Heart right ventricle (tissue), 16 donors: ENCODE data around the gene MGAT5B. TPM values are rescaled to one million over a fixed set of nuclear protein-coding genes. Genes with fewer than 3 reads are reported as not detected.

ENCODE experiments used
- ATAC-seq, 8 donors: fragments of 200-7000 bp; cut with Tn5 transposase; one replicate each; pipeline ENCODE4 v1.9.1; 2020; ENCODE audit warnings: mild to moderate bottlenecking in 8 of 8, moderate library complexity in 8 of 8, moderate number of reproducible peaks in 1 of 8
- DNase-seq, 2 donors: peaks; one replicate each; pipeline ENCODE4 v3.0.0-alpha.2; 2020
- H3K27ac ChIP-seq, 10 donors: fragments of 200-600 bp; sonication (generic) in 2 of 10; one replicate each; pipeline versions ENCODE4 v1.5.0 to v1.8.0; 2020 to 2022; ENCODE audit warnings: mild to moderate bottlenecking in 3 of 10
- H3K27me3 ChIP-seq, 7 donors: fragments of 200-600 bp; one replicate each; pipeline ENCODE4 v1.8.0; 2021 to 2022; ENCODE audit warnings: mild to moderate bottlenecking in 2 of 7
- H3K36me3 ChIP-seq, 9 donors: fragments of 200-600 bp; sonication (generic) in 1 of 9; one replicate each; pipeline versions ENCODE4 v1.5.0 to v1.8.0; 2020 to 2022; ENCODE audit warnings: mild to moderate bottlenecking in 2 of 9
- H3K4me1 ChIP-seq, 9 donors: fragments of 200-600 bp; sonication (generic) in 1 of 9; one replicate each; pipeline versions ENCODE4 v1.5.0 to v1.8.0; 2020 to 2022; ENCODE audit warnings: mild to moderate bottlenecking in 4 of 9
- H3K4me3 ChIP-seq, 10 donors: fragments of 200-600 bp; sonication (generic) in 2 of 10; one replicate each; pipeline versions ENCODE4 v1.5.0 to v1.8.0; 2020 to 2022; ENCODE audit warnings: mild to moderate bottlenecking in 7 of 10, moderate library complexity in 2 of 10
- H3K9me3 ChIP-seq, 11 donors: fragments of 200-600 bp in 10 of 11; sonication (generic) in 2 of 11; one replicate each; pipeline versions ENCODE4 v1.5.0 to v1.8.0; 2013 to 2022; ENCODE audit warnings: mild to moderate bottlenecking in 2 of 11, control low read depth in 1 of 11, moderate library complexity in 1 of 11
- whole genome bisulfite sequencing, 2 donors: extraction: QIAGEN DNeasy Blood & Tissue Kit; methylation state at CpG; one replicate each; pipeline ENCODE4 v1.1.7; 2013; ENCODE audit warnings: inconsistent platforms in 1 of 2; 5-methylcytosine and 5-hydroxymethylcytosine counted together
- intact Hi-C, 10 donors: fragments of 100-400 bp; cut with DNase I; formaldehyde crosslinking; loops; one replicate each; pipeline versions ENCODE4 v1.11.1 to v1.14.2; 2022
- polyA plus RNA-seq, 2 donors: library from polyadenylated mRNA; stranded (reverse); fragments of 200-250 nt; gene quantifications; one replicate each; pipeline ENCODE4 v1.2.3, GENCODE V29; 2013
- total RNA-seq, 10 donors: library from RNA; stranded (reverse); fragmentation: NEBNext Ultra II Directional in 3 of 10; extraction: Animal tissue kit (Norgen Biotek cat#: 25700) in 3 of 10; gene quantifications; one replicate each; pipeline versions ENCODE4 v1.2.1 to v1.2.4, GENCODE V29; 2021 to 2023
- TF ChIP-seq, protein P1 (sequence below), 9 donors: fragments of 200-600 bp; sonication (generic) in 2 of 9; IDR thresholded peaks; one replicate each; pipeline versions ENCODE4 v1.5.0 to v1.8.0; 2021 to 2022; ENCODE audit warnings: antibody characterized with exemption in 9 of 9, mild to moderate bottlenecking in 5 of 9, moderate library complexity in 1 of 9
- donor health status: Arrhythmogenic right ventricular cardiomyopathy.
- donor health status: ischemic (EF 13 %, LVEDD 7.1; RV severe dilation, severe dysfunction).
- donor health status: healthy with polysubstance abuse.
- donor health status: DM: no; HTN: yes; CAD: no.
- donor health status: DM: no; HTN: no; CAD: no.
- donor health status: ischemic (EF 25% LVEDD 6.9; RV normal size, moderate dysfunction).
- donor health status: ischemic (EF 25% LVEDD 5.7; RV mildly dilated, moderate dysfunction).
- donor health status: healthy.
- donor health status: DM: yes; HTN: yes; CAD: no.
- donor health status: Ischemic cardiomyopathy.
- donor health status: ischemic (EF 35%, LVEDD 5.7; RV mildly dilated, moderate dysfunction).
- donor health status: nonischemic (EF 11% LVEDD 7.7; RV severe dilation, severe dysfunction).
- donor health status: DM: yes; HTN: yes; CAD: no.
- donor health status: PGD.
- donor health status: ischemic (EF 29% LVEDD 5.4; RV normal size, mild dysfunction).
- donor health status: nonischemic (EF 23%, LVEDD 6.1; RV moderate dilation, normal function).

The MGAT5B gene
- total and polyA plus RNA-seq, 12 donors = 0.09 to 0.29 (median 0.13) TPM; not detected in 8

DNA sequence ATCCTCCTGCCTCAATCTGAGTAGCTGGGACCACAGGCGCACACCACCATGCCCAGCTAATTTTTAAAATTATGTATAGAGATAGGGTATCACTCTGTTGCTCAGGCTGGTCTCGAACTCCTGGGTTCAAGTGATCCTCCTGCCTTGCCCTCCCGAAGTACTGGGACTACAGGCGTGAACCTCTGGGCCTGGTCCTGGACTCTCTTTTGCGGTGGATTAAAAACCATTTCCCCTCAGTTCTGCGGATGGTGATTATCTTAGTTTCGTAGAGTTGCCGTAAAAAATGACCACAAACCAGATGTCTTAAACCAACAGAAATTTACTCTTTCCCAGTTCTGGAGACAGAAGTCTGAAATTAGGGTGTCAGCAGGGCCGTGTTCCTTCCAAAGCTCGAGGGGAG, 28.8 kb downstream of the MGAT5B start:
- Histone ChIP-seq H3K4me3 (no peak overlapping the region), H3K27ac (no peak overlapping the region), H3K27me3 (peaks cover 0 to 13% (median 0%) of the 10 kb centered on the region in 7 donors), H3K9me3 (peaks cover 0 to 8% (median 0%) of the 10 kb centered on the region in 11 donors), H3K4me1 (peaks cover 0 to 13% (median 0%) of the 10 kb centered on the region in 9 donors), H3K36me3 (no peaks in the 10 kb centered on the region)
- TF ChIP-seq, protein P1, sequence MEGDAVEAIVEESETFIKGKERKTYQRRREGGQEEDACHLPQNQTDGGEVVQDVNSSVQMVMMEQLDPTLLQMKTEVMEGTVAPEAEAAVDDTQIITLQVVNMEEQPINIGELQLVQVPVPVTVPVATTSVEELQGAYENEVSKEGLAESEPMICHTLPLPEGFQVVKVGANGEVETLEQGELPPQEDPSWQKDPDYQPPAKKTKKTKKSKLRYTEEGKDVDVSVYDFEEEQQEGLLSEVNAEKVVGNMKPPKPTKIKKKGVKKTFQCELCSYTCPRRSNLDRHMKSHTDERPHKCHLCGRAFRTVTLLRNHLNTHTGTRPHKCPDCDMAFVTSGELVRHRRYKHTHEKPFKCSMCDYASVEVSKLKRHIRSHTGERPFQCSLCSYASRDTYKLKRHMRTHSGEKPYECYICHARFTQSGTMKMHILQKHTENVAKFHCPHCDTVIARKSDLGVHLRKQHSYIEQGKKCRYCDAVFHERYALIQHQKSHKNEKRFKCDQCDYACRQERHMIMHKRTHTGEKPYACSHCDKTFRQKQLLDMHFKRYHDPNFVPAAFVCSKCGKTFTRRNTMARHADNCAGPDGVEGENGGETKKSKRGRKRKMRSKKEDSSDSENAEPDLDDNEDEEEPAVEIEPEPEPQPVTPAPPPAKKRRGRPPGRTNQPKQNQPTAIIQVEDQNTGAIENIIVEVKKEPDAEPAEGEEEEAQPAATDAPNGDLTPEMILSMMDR (IDR thresholded peaks at IDR 0.05) = no peak
- DNase-seq = no peak
- intact Hi-C loops = no loop called here
- WGBS, 2 donors = 85 to 91% methylated on average over 10 of the region's 10 CpGs
- ATAC-seq = no peak

DNA sequence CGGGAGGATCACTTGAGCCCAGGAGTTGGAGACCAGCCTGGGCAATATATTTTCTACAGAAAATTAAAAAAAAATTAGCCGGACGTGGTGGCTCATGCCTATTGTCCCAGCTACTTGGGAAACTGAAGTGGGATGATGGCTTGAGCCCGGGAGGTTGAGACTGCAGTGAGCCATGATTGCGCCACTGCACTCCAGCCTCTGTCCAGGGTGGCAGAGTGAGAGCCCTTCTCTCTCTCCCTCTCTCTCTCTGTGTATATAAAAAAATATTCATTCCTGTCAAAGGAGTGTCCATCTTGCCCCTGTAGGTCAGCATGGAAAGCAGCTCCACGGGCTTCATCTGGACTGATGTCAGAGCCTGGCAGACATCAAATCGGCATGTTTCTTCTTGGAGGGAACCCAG, 31.2 kb downstream of the MGAT5B start:
- no peak overlapping the region for H3K27ac ChIP-seq
- 85 to 88% methylated on average over 7 of the region's 7 CpGs for WGBS, 2 donors
- H3K9me3 ChIP-seq = peaks cover 0 to 8% (median 0%) of the 10 kb centered on the region in 11 donors
- peaks cover 0 to 14% (median 0%) of the 10 kb centered on the region in 9 donors for H3K4me1 ChIP-seq
- ATAC-seq (no peak), DNase-seq (no peak)
- no peaks in the 10 kb centered on the region for H3K36me3 ChIP-seq
- no peak overlapping the region for H3K4me3 ChIP-seq
- peaks cover 0 to 24% (median 5%) of the 10 kb centered on the region in 7 donors for H3K27me3 ChIP-seq
- intact Hi-C loops = no loop called here
- TF ChIP-seq, protein P1 (IDR thresholded peaks at IDR 0.05) = no peak

DNA sequence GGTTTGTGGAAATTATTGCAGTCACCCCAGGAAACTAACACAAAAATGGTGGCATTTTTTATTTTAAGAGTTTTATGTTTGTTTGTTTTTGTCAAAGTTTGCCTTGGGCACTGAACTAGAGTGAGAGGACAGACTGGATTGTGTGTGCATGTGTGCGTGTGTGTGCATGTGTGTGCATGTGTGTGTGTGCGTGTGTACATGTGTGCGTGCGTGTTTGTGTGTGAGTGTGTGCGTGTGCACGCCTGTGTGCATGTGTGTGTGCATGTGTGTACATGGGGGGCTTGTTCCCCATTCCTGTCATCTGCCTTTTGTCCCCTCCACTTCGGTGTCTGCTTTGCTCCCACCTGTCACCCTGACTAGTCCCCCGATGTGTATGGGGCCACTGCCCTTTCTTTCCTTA, 32.5 kb downstream of the MGAT5B start:
- Histone ChIP-seq H3K36me3 (no peaks in the 10 kb centered on the region), H3K9me3 (no peaks in the 10 kb centered on the region), H3K27me3 (peaks cover 0 to 35% (median 15%) of the 10 kb centered on the region in 7 donors), H3K4me3 (no peak overlapping the region), H3K4me1 (peaks cover 0 to 14% (median 0%) of the 10 kb centered on the region in 9 donors), H3K27ac (no peak overlapping the region)
- intact Hi-C loops = no loop called here
- DNase-seq (no peak), ATAC-seq (no peak)
- 93 to 95% methylated on average over 8 of the region's 8 CpGs for WGBS, 2 donors
- TF ChIP-seq, protein P1 (IDR thresholded peaks at IDR 0.05) = no peak

DNA sequence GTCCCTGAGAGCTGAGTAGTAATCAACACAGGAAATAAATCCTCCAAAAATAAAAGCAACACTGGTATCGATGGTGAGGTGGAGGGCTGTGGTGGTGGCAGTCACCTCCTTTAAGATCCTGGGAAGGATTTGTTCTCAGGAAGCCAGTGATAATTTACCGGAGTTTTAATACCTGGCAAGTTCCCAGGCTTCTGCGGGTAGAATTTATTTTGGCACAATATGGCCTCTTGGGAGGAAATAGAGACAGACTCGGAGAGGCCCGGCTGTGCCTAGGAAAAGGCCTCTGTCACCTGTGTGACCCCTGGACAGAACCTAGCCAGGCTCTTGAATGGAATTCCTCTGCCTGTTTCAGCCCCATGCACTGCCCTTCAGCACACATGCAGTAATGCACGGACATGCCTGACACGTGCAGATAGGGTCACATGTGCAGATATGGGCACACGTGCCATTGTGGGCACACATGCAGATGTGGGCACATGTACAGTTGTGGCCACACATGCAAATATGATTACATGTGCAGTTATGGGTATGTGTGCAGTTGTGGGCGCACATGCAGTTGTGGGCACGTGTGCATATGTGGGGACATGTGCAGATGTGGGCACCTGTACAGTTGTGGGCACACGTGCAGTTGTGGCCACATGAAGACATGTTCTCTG, 33.5 kb downstream of the MGAT5B start:
- intact Hi-C loops = no loop called here
- no peaks in the 10 kb centered on the region for H3K36me3 ChIP-seq
- DNase-seq = no peak
- ATAC-seq = peak in 7 of 8 donors; percentile 42 to 73 (median 51)
- TF ChIP-seq, protein P1 (IDR thresholded peaks at IDR 0.05) = no peak
- no peak overlapping the region for H3K4me3 ChIP-seq
- H3K4me1 ChIP-seq = peaks cover 0 to 14% (median 0%) of the 10 kb centered on the region in 9 donors
- H3K27me3 ChIP-seq = peaks cover 0 to 44% (median 21%) of the 10 kb centered on the region in 7 donors
- H3K27ac ChIP-seq = no peak overlapping the region
- 57 to 64% methylated on average over 11 of the region's 11 CpGs for WGBS, 2 donors
- no peaks in the 10 kb centered on the region for H3K9me3 ChIP-seq
